Fibroblast of skin of right biceps (primary cell): ENCODE data around the gene USP11.

Experiments used
- DNase-seq: peaks from one replicate; pipeline ENCODE4 v3.0.0-alpha.2; 2013

The USP11 gene

GRCh38 chrX:47204970-47205369 is 27.8 kb upstream of the USP11 start:
- DNase-seq = no peak

GRCh38 chrX:47206316-47206715 is 26.5 kb upstream of the USP11 start:
- no peak for DNase-seq

GRCh38 chrX:47208108-47208507 is 24.7 kb upstream of the USP11 start:
- DNase-seq = no peak

GRCh38 chrX:47209508-47210238 is 23.1 kb upstream of the USP11 start:
- no peak for DNase-seq

- no peak for DNase-seq
Measured at GRCh38 chrX:47210661-47211425, 22.0 kb upstream of the USP11 start.

GRCh38 chrX:47212381-47213293 is 20.2 kb upstream of the USP11 start:
- DNase-seq = no peak

GRCh38 chrX:47214435-47215077 is 18.3 kb upstream of the USP11 start:
- no peak for DNase-seq

GRCh38 chrX:47215291-47215900 is 17.4 kb upstream of the USP11 start:
- DNase-seq = no peak

- no peak for DNase-seq
Measured at GRCh38 chrX:47216393-47216925, 16.4 kb upstream of the USP11 start.

GRCh38 chrX:47217121-47217851 is 15.5 kb upstream of the USP11 start:
- DNase-seq = peak; percentile 68

- peak; percentile 99 for DNase-seq
Measured at GRCh38 chrX:47217852-47218279, 14.9 kb upstream of the USP11 start.

- peak; percentile 81 for DNase-seq
Measured at GRCh38 chrX:47218280-47218919, 14.4 kb upstream of the USP11 start, which contains the start of gene CDK16. CDK16 (plus strand) TSS chrX:47218681; CDS start chrX:47223558, 4,877 bp downstream.

GRCh38 chrX:47218920-47219815 is 13.6 kb upstream of the USP11 start:
- DNase-seq = peak; percentile 16

- no peak for DNase-seq
Measured at GRCh38 chrX:47221756-47222155, 11.1 kb upstream of the USP11 start.

GRCh38 chrX:47222751-47223350 is 10.0 kb upstream of the USP11 start:
- DNase-seq = no peak

GRCh38 chrX:47223476-47224250 is 9.1 kb upstream of the USP11 start:
- no peak for DNase-seq

- no peak for DNase-seq
Measured at GRCh38 chrX:47224266-47224895, 8.4 kb upstream of the USP11 start.

GRCh38 chrX:47224896-47225290 is 7.9 kb upstream of the USP11 start:
- DNase-seq = no peak
